Keratinocyte (primary cell): Measurements from ENCODE around the gene CEP131.

ENCODE experiments used
- CTCF ChIP-seq, 3 experiments: IDR thresholded peaks in 1 of 3; conservative IDR thresholded peaks in 1 of 3; optimal IDR thresholded peaks in 1 of 3; 2 replicates in 2 of 3; 3 replicates in 1 of 3; pipeline versions ENCODE3 to v1.5.1; 2011; ENCODE audit warnings: low read length in 3 of 3, mild to moderate bottlenecking in 3 of 3, moderate library complexity in 2 of 3, control low read depth in 1 of 3, inconsistent platforms in 1 of 3; ENCODE audit not compliant: insufficient read depth in 2 of 3; ENCODE audit errors: extremely low read depth in 1 of 3
- EZH2 ChIP-seq: IDR thresholded peaks from one replicate; pipeline ENCODE4 v1.6.1; 2012; ENCODE audit warnings: inconsistent platforms, mild to moderate bottlenecking, low read length, moderate library complexity

- TF ChIP-seq CTCF (optimal IDR thresholded peaks at IDR 0.05 in 1 of 3, IDR thresholded peaks at IDR 0.05 in 1 of 3, conservative IDR thresholded peaks at IDR 0.05 in 1 of 3; ENCODE audit: extremely low read depth in 1 of 3, insufficient read depth in 2 of 3, low read length in 3 of 3) (no peak), EZH2 (no peak)
Observed at GRCh38 chr17:81200201-81200600, 22.6 kb downstream of the CEP131 start.
